NCI-H2107 (cell line): ENCODE results near the gene IFI30.
A peak's percentile ranks its signal among the peaks of the same experiment; 100 is the strongest.

ENCODE experiments used
- DNase-seq: peaks from one replicate; lab custom pipeline; 2025; lab: John Stamatoyannopoulos, UW

IFI30 gene

DNA sequence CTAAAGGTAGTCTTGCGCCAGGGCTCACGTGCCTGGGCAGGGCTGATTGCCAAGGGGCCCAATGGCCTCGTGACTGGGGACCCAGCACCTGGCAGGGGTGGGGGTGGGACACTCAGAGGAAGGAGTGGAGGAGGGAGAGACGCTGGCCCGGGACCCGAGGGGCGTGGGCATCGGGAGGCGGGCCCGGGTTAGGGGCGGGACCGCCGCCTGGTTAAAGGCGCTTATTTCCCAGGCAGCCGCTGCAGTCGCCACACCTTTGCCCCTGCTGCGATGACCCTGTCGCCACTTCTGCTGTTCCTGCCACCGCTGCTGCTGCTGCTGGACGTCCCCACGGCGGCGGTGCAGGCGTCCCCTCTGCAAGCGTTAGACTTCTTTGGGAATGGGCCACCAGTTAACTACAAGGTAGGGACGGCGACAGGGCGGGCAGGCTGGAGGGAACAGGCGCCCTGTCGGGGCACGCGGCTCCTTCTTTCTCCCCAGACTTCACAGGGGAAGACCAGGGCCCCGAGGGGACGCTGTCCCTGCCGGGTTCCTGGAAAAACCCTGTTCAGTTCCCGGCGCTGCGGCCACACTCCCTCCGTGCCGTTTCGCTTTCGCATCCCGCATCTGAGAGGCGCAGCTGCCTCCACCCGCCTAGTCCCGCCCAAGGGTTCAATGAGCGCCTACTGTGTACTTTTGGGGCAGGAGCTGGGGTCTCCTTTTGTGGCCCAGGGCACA is at the start of gene IFI30:
TSS of gene IFI30 (plus strand) at position 242 of the 717 bp plus-strand sequence. CDS start at position 271, 29 bp downstream.
- peak; percentile 47 for DNase-seq

DNA sequence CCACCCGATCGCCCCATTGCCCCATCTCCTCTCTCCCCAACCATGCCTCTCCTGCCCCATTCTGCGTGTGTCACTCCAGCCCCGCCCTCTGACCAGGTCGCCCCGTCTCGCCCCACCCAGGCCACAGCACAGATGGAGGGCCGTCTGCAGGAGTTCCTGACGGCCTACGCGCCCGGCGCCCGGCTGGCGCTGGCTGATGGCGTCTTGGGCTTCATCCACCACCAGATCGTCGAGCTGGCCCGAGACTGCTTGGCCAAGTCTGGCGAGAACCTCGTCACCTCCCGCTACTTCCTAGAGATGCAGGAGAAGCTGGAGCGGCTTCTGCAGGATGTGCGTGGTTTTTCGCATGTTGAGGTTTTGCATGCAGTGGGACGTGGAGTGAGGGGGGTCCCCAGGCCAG is 49.8 kb upstream of the IFI30 start:
- no peak for DNase-seq

DNA sequence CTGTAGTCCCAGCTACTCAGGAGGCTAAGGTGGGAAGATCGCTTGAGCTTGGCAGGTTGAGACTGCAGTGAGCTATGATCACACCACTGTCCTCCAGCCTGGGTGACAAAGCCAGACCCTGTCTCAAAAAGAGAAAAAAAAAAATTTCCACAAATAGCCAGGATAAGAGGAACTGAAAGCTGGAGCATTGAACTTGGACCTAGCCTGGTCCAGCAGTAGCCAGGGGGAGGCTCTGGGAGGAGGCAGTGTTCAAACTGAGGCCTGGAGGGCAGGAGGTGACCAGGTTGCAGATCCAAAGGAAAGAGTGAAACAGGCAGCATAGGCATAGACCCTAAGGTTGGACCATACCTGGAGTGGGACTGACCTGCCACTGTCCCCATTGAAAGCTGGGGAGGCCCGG is 47.5 kb upstream of the IFI30 start:
- no peak for DNase-seq

DNA sequence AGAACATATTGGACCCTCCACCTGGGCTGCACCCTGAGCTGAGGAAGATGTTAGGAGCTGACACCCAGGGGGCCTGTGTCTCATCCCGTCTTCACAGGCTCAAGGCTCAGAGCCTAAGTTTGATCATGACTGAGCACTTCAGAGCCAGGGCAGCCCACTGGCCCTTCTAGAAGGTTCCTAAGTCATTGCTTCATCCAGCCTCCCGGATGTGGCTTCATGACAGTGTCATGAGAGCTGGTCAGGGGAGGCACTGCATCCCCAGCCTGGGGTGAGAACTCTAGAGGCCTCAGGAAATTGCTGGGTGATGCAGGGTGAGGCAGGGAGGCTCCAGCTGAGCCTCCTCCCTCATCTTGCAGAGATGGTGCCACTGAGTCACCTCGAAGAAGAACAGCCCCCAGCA is 45.6 kb upstream of the IFI30 start:
- DNase-seq: no peak

DNA sequence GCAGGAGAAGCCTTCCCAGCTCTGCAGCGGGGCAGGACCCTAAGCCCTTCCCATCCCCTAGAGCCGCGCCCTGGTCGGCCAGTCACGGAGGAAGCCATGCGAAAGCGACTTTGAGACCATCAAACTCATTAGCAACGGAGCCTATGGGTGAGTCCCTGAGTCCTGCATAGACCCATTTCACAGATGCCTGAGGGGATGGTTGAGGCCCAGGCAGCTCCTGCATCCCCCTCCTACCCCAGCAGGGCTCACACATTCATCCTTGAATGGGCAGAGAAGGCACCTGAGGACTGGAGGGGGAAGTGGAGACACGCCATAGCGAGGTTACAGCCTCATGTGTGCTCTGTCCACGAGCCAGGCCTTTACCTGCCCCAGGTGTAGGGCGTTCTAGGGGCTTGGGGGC is 44.8 kb upstream of the IFI30 start:
- DNase-seq: no peak

DNA sequence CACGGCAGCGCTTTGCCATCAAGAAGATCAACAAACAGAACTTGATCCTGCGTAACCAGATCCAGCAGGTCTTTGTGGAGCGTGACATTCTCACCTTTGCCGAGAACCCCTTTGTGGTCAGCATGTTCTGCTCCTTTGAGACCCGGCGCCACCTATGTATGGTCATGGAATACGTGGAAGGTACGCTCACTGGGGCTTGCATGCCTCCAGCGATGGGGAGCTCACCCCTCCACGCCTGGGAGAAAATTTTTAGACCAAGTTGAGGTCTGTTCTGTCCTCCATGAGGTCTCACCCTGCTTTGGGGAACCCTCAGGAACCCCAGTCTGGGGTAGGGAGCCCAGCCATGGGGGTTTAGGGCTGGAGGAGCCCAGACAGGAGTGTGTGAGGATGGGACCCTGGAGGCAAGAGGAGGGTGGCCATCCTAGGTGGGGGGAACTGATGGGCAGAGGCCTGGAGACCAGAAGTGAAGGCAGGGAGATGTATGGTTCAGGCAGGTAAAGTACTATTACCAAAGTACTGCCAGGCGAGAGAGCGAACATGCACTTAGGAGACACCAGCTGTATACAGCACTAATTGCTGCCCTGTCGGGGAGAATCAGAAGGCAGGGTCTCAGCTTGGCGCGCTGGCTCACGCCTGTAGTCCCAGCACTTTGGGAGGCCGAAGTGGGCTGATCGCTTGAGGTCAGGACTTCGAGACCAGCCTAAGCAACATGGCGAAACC is 42.9 kb upstream of the IFI30 start:
- DNase-seq: no peak

DNA sequence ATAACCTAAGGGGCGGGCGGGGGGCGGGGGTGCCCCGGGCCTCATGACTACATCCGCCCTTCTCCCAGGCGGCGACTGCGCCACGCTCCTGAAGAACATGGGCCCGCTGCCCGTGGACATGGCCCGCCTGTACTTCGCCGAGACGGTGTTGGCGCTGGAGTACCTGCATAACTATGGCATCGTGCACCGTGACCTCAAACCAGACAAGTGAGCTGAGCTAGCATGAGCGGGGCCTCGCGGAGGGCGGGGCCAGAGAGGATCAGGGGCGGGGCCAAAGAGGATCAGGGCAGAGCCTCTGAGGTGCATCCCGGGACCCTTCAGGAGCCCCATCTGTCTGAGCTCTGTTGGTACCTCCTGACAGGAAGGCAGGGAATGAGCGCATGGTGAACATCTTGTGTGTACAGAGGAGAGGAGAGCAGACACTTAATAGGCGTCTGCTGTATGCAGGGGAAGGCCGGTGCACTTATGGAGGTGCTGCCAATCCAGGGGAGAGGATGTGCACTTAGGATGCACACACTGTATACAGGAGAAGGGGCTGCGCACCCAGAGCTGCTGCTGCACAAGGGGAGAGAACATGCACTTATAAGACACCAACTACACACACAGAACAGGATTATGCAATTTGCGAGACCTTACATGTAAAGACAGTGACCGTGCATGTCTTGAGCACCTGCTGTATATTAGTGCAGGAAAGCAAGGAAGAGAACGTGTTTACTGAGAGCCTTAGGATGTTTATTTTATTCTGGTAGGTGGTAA is 41.6 kb upstream of the IFI30 start:
- no peak for DNase-seq

DNA sequence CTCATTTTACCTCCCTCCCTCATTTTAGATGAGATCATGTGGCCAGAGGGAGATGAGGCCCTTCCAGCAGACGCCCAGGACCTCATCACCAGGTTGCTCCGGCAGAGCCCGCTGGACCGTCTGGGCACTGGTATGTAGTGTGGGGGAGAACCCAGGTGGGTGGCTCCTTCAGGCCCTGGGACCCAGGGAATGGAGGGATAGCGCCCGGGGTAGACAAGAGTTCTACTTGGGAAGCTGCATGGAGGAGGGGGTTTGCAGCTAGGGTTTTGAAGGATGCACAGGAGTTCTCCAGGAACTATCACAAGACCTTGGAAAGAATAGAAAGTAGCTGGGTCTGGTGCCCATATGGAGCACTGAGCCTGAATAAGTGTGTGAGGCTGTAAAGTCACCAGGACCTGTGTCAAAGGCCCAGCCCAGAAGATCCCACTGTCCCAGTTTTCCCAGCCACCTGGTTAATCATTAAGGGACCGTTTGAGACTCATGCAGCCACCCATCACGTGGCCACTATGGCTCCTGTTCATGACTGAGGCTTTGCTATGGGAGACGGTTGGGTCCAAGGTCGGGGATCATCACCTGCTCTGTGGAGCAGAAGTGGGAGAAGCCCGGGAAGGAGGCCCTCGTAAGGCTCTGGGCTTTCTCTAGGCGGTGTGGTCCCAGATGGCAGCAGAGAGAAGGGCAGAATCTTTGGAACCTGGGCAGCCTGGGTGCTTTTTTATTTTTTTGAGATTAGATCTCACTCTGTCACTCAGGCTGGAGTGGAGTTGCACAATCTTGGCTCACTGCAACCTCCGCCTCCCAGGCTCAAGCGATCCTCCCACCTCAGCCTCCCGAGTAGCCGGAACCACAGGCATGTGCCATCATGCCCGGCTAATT is 37.7 kb upstream of the IFI30 start:
- DNase-seq: no peak

DNA sequence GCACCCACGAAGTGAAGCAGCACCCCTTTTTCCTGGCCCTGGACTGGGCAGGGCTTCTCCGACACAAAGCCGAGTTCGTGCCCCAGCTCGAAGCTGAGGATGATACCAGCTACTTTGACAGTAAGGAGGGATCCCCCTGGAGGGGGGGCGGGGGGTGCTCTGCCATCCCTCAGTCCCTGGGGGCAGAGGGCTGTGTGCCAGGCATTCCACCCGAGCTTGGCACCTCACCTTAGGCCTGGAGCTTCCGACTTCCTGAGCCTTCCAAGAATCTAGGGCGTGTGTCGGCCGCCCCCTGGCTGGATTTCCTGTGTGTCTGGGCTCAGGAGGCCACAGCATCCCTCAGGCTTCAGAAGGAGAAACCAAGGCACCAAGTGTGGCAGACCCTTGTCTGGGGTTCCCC is 36.4 kb upstream of the IFI30 start:
- no peak for DNase-seq

DNA sequence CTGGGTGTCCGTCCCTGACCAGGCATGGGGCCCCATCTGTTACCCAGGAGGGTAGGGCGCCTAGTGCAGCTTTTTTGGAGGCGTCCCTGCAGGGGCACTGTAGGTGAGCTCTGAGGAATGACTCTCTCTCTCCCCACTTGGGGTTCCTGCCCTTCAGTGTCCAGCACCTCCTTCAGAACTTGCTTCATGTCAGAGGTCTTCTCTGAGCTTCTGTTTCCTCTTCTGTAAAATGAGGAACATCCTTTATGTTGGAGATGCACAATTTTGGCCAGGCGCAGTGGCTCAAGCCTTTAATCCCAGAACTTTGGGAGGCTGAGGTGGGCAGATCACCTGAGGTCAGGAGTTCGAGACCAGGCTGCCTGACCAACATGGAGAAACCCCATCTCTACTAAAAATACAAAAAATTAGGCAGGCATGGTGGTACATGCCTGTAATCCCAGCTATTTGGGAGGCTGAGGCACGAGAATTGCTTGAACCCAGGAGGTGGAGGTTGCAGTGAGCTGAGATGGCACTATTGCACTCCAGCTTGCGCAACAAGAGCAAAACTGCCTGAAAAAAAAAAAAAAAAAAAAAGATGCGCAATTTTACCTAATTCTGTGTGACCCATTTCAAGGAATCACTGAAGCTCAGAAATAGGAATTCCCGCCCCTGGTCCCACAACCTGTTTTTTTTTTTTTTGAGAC is 35.8 kb upstream of the IFI30 start:
- no peak for DNase-seq

DNA sequence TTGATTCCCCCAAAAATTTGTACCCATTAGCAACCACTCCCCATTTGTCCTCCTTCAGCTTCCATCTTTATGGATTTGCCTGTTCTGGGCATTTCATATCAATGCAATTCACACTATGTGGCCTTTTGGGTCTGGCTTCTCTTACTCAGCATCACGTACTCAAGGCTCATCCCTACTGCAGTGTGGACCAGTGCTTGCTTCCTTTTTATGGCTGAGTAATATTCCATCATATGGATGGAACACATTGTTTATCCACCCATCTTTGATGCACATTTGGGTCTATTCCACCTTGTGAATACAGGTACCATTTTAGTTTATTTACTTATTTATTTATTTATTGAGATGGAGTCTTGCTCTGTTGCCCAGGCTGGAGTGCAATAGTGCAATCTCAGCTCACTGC is 33.1 kb upstream of the IFI30 start:
- DNase-seq: no peak

DNA sequence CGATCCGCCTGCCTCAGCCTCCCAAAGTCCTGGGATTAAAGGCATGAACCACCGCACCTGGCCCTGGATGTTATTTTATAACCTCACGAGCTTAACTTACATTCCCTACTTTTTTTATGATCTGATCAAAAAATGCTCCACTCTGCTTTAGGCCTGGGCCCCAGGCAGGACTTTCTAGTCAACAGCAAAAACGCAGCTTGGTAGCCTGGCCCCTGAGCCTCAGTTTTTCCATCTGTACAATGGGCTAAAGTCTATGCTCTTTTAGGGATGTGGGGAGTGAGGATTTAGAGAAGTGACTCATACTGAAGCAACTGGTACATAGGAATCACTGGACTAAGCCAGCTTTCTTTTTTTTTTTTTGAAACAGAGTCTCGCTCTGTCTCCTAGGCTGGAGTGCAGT is 32.6 kb upstream of the IFI30 start:
- DNase-seq: no peak

DNA sequence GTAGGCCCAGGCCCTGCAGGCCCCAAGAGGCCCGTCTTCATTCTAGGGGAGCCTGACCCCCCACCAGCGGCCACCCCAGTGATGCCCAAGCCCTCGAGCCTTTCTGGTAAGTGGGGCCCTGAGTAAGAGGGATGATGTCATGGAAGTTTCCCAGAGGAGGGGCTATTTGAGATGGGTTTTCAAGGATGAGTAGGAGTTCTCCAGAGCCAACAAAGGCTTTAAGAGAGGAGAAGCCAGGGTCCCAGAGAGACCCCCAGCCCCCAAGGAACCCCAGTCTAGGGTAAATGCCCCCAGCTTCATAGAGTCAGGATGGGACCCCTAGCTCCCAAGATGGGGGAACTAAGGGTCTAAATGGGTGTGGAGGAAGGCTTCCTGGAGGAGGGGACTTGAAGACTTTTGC is 29.7 kb upstream of the IFI30 start:
- DNase-seq: no peak

DNA sequence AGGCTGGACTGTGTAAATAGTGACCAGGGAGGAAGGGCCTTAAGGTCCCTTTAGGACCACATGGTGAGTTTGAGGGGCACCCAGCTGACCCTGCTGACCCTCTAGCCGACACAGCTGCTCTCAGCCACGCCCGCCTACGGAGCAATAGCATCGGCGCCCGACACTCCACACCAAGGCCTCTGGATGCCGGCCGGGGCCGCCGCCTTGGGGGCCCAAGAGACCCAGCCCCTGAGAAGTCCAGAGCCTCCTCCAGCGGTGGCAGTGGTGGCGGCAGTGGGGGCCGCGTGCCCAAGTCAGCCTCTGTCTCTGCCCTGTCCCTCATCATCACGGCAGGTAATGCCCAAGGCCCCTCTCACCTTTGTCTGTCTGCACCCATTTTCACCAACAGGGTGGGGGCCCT is 29.3 kb upstream of the IFI30 start:
- DNase-seq: no peak

DNA sequence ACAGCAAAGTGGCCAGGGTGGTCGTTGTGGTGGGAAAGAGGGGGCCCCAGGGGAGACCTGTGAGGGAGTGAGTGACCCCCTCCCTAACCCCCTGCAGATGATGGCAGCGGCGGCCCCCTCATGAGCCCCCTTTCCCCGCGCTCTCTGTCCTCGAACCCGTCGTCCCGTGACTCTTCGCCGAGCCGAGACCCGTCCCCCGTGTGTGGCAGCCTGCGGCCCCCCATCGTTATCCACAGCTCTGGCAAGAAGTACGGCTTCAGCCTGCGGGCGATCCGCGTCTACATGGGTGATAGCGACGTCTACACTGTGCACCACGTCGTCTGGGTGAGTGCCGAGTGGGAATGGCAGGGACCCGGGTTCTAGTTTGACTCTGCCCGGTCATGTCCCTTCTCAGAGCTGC is 28.7 kb upstream of the IFI30 start:
- DNase-seq: no peak

DNA sequence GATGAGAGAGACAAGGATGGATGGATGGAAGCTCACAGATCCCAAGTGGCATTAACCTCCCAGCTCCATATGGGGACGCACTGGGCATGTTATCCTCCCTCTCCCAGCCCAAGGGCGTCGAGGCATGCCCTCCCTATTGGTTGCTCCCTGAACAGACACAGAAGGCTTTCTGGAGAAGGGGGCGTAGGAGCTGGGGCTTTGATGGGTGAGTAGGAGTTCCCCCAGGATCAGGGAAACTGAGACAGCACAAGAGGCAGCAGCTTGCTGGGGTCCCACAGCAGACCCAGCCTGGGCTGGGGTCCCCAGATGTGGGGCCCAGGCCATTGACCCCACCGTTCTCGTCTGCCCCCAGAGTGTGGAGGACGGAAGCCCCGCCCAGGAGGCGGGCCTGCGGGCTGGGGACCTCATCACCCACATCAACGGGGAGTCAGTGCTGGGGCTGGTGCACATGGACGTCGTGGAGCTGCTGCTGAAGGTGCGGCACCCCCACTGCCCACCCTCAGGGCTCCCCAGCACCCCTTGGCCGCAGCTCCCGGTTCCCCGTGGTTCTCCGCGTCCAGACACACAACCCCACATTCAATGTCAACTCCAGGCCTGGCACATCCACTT is 28.1 kb upstream of the IFI30 start:
- DNase-seq: no peak

DNA sequence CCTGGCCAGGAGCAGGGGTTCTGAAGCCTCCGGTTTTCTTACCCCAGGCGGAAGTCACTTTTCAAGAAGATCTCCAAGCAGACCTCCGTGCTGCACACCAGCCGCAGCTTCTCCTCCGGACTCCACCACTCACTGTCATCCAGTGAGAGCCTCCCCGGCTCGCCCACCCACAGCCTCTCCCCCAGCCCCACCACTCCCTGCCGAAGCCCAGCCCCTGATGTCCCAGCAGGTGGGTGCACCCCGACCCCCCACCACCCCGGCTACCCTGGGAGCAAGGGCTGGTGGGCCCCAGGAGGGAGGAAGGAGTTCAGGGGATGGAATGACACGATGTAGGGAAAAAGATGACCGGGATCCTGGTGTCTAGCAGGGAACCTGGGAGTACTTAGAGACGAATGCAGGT is 26.2 kb upstream of the IFI30 start:
- no peak for DNase-seq

DNA sequence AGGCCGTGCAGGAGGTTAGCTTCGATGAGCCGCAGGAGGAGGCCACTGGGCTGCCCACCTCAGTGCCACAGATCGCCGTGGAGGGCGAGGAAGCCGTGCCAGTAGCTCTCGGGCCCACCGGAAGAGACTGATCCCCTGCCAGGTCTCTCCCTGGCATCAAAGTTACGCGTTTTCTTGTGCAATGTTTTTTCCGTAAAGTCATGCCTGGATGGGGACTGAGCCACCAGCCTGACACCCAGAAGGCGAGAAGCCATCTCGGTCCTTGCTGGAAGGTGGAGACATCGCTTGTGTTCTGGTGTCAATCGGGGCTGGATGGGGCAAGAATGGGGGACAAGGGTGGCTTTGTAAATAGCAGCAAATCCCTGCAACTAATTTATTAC is 24.0 kb upstream of the IFI30 start:
- DNase-seq: no peak

DNA sequence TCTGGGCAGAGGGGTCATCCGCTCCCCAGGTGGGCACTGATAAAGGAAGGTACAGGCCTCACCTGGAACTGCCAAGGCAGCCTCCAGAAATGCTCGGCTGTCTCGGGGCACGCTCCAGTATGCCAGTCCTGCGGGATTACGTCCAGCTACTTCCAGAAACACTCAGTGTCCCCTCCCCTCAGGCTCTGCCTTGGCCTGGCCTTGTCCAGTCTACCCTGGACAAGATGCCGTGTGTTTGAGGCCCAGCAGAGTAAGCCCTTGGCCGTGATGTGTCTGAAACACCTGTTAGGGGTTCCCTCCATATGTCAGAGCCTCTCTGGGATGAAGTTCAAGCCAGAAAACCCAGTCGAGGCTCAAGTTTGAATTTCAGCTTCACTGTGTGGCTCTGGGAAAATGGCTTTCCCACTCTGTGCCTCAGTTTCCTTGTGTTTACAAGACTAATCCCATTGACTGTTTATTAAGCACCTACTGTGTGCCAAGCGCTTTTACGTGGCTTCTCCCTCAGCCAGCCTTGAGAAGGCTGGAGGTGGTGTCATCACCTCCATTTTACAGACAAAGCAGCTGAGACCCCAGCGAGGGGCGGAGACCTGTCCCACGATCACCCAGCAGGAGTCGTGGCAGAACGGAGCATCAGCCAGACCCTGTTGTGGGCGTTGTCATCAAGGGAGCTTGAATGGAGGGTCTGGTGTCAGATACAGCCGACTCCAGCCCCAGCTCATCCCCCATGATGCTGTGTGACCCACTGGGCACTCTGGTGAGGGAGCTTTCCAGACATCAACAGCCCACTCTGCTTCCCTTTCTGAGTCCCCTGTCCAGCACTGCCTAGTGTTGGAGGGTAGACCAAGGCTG is 22.6 kb upstream of the IFI30 start:
- DNase-seq: no peak

DNA sequence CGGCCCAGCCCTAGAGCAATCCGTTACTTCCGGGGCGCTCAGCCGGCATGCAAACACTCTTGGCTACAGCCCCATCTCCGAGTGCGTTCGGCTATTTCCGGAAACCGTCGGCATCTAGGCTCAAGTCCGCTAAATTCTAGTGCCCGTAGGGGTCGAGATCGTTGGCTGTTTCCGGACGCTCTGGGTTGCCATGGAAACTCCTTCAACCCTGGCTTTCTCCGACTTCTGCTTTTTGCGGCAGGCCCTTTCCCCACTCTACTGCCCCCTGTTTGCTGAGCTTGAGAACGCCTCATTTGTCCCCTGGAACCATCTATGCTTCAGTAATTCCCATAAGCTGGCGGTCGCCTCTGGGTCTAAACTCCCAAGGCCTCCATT is 21.2 kb upstream of the IFI30 start:
- DNase-seq: peak; percentile 87
